GM10248 (cell line): Measurements from ENCODE around the gene CEPT1.

Experiments
- CTCF ChIA-PET: fragments of 300-600 bp; sonication (Branson Sonifier 250); formaldehyde crosslinking; extraction: SDS; loops from one replicate; lab custom pipeline; 2021; ENCODE audit warnings: antibody characterized with exemption; lab: Yijun Ruan, JAX
- POLR2A ChIA-PET: fragments of 350-650 bp; sonication (Branson Sonifier 250); formaldehyde crosslinking; extraction: SDS; loops from one replicate; lab custom pipeline; 2020; ENCODE audit warnings: antibody characterized with exemption; lab: Yijun Ruan, JAX
- DNase-seq: peaks from one replicate; pipeline ENCODE4 v3.0.0; 2012; ENCODE audit errors: extremely low spot score
- TF ChIP-seq, protein P1 (sequence below): IDR thresholded peaks from 2 replicates; pipeline ENCODE4 v1.5.1; 2012; ENCODE audit warnings: mild to moderate bottlenecking, low read depth; ENCODE audit errors: extremely low read depth, missing control alignments, control extremely low read depth

Gene CEPT1

DNA sequence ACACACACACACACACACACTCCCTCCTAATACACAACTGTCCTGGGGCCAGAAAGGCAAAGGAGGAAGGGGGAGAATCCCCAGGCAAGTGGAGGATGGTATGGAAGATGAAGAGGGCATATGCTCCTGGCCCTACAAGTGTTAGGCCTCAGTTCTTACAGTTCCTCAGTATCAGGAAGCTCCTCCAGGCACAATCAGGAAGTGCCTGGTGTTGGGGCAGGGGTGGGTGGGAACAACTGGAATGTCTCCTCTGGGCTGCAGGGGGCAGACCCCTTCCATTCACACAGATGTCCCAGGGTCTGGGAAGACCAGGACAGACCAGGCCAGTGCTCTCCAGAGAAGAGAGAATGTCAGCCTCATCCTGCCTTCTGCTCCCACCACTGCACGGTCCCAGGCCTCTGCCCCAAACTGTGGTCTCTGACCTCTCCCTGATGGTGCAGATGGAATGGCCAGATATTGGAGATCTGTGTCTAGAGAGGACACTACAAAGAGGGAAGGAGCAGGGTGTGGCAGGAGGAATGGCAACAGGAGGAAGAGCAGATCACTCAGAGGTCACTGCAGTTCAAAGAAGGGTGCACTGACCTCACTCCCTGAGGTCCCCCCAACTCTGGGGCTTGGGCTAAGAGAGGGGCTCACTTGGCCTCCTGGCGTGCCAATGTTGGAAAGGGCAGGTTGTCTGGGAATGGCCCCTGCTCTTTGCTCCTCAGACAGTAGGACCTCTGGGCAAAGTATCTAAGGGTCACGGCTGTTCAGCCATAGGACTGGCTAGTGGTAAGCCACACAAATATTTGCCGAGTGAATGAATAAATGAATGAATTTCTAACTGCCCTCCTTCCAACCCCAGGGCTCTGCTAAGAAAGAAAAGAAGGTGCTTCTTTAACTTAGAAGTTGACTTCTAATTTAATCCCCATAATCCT lies 62.9 kb downstream of the CEPT1 start:
- TF ChIP-seq, protein P1, sequence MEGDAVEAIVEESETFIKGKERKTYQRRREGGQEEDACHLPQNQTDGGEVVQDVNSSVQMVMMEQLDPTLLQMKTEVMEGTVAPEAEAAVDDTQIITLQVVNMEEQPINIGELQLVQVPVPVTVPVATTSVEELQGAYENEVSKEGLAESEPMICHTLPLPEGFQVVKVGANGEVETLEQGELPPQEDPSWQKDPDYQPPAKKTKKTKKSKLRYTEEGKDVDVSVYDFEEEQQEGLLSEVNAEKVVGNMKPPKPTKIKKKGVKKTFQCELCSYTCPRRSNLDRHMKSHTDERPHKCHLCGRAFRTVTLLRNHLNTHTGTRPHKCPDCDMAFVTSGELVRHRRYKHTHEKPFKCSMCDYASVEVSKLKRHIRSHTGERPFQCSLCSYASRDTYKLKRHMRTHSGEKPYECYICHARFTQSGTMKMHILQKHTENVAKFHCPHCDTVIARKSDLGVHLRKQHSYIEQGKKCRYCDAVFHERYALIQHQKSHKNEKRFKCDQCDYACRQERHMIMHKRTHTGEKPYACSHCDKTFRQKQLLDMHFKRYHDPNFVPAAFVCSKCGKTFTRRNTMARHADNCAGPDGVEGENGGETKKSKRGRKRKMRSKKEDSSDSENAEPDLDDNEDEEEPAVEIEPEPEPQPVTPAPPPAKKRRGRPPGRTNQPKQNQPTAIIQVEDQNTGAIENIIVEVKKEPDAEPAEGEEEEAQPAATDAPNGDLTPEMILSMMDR, result peak; percentile 23
- ChIA-PET POLR2A (interaction anchor here (0.6 to 1.5 kb wide), 6 partner anchors 11 to 130 kb away, joined by 3 to 12 read pairs (median 4); no protein-coding TSS in a partner anchor), CTCF (interaction anchor here (1.0 to 12.7 kb wide), 5 partner anchors 11 to 20 kb away, joined by 3 to 158 read pairs (median 6); no protein-coding TSS in a partner anchor)
- no peak for DNase-seq

- peak; percentile 83 for DNase-seq
- CTCF ChIA-PET, result interaction anchor here (0.7 to 1.4 kb wide), 6 partner anchors 10 to 19 kb away, joined by 3 to 7 read pairs (median 4); no protein-coding TSS in a partner anchor
- POLR2A ChIA-PET, result interaction anchor here (0.6 to 1.5 kb wide), 5 partner anchors 11 to 21 kb away, joined by 3 to 12 read pairs (median 3); no protein-coding TSS in a partner anchor
- TF ChIP-seq, protein P1, result no peak
Measured at GRCh38 chr1:111203681-111204200, 63.7 kb downstream of the CEPT1 start.

DNA sequence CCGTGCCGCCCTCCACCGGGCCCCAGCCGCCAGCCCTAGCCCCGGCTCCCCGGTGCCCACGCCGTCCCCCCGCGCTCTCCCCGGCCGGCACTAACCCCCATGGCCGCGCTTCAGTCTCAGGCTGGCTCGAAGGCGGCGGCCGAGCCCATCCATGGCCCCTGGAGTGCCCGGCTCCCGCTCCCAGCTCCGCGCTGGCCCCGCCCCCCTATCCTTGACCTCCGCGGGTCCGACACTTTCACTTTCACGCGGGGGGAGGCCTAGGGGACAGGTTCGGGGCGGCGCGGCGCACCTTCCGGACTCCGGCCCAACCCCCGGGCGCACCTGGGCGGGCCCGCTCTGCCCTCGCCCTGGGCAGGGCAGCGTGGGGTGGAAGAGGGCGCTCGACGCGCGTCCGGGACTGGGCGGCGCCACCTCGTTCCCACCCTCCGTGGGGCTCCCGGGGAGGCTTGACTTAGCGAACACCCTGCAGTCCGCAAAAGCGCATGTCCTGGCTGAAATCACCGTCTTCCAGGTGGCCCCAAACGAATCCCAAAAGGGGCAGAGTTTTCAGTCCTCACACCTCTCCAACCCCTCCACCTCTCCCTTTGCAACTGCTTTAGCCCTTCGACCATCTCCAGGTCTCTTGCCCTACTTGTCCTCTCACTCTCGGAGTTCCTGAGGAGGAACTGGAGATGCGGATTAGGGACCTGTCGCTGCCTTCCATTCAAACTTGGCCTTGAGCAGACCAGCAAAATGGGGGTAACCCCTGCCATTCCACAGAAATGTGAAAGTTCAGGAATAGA lies 64.4 kb downstream of the CEPT1 start:
- ChIA-PET POLR2A (interaction anchor here (0.7 to 1.5 kb wide), 4 partner anchors 10 to 17 kb away, joined by 3 to 12 read pairs (median 5); no protein-coding TSS in a partner anchor), CTCF (interaction anchor here (0.7 to 1.4 kb wide), 6 partner anchors 9 to 19 kb away, joined by 3 to 7 read pairs (median 4); no protein-coding TSS in a partner anchor)
- TF ChIP-seq, protein P1, result no peak
- DNase-seq, result peak; percentile 79

GRCh38 chr1:111204983-111205713 lies 65.1 kb downstream of the CEPT1 start:
- ChIA-PET CTCF (no interaction called here), POLR2A (no interaction called here)
- no peak for DNase-seq
- TF ChIP-seq, protein P1, result no peak

DNA sequence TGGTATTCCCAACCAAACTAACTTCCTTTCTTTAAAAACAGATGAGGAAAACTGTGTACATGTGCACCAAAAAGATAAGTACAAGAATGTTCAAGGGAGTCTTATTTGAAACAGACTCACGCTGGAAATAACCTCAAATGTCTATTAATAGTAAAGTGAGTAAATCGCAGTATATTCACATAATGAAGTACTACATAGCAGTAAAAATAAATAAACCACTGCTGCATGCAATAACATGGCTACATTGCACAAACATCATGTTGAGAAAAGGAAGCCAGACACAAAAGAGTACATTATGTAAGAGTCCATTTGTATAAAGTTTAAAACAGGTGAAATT lies 65.7 kb downstream of the CEPT1 start:
- CTCF ChIA-PET, result interaction anchor here (1.0 kb wide), 1 partner anchor 12 kb away, joined by 3 read pairs; no protein-coding TSS in a partner anchor
- POLR2A ChIA-PET, result no interaction called here
- TF ChIP-seq, protein P1, result no peak
- DNase-seq, result no peak
